ENCODE data around the gene MUC21.

MUC21 gene

DNA sequence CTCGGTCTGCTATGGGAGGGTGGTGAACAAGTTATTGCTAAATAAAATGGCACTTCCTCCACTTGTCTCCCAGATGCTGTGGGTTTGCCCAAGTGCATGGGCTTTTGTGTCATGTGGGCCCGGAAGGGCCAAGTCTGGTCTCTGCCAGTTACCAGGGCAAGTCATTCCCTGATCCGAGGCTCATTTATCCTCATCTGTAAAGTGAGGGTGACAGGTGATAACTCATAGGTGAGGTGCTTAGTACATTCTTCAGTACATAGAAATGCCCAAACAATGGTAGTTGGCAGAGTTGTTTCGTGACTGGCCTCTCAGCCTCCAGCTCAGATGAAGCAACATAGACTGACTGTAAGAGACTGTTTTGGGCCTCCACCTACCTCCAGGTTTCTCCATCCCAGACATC lies 44.8 kb upstream of the MUC21 start:
- Histone ChIP-seq H3K79me2 (ENCODE audit: low read length) (no peaks in the 10 kb centered on the region), H4K20me1 (ENCODE audit: insufficient read depth, low read length) (no peaks in the 10 kb centered on the region), H3K4me1 (ENCODE audit: low read length) (no peaks in the 10 kb centered on the region), H3K27ac (ENCODE audit: low read length) (no peak overlapping the region), H3K4me2 (ENCODE audit: low read depth, low read length) (no peak overlapping the region), H3K9me2 (replicated peaks; ENCODE audit: insufficient read depth, low read length) (no peaks in the 10 kb centered on the region), H3K27me3 (replicated peaks; ENCODE audit: insufficient read depth, low read length) (peaks cover 41% of the 10 kb centered on the region), H3K9ac (ENCODE audit: low read length) (no peak overlapping the region), H3K9me3 (replicated peaks; ENCODE audit: insufficient read depth, low read length) (no peaks in the 10 kb centered on the region), H3K36me3 (replicated peaks; ENCODE audit: insufficient read depth, low read length) (no peaks in the 10 kb centered on the region), H3F3A (ENCODE audit: insufficient read depth, low read length) (no peaks in the 10 kb centered on the region), H2AFZ (ENCODE audit: low read length) (no peak overlapping the region), H3K4me3 (ENCODE audit: low read length) (no peak overlapping the region)
- no peak for DNase-seq
- TF ChIP-seq EZH2 (optimal IDR thresholded peaks at IDR 0.05; ENCODE audit: low read depth, low read length) (no peak), EZH2phosphoT487 (IDR thresholded peaks at IDR 0.05; ENCODE audit: low read length) (no peak)
- TF ChIP-seq, protein P1, sequence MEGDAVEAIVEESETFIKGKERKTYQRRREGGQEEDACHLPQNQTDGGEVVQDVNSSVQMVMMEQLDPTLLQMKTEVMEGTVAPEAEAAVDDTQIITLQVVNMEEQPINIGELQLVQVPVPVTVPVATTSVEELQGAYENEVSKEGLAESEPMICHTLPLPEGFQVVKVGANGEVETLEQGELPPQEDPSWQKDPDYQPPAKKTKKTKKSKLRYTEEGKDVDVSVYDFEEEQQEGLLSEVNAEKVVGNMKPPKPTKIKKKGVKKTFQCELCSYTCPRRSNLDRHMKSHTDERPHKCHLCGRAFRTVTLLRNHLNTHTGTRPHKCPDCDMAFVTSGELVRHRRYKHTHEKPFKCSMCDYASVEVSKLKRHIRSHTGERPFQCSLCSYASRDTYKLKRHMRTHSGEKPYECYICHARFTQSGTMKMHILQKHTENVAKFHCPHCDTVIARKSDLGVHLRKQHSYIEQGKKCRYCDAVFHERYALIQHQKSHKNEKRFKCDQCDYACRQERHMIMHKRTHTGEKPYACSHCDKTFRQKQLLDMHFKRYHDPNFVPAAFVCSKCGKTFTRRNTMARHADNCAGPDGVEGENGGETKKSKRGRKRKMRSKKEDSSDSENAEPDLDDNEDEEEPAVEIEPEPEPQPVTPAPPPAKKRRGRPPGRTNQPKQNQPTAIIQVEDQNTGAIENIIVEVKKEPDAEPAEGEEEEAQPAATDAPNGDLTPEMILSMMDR (IDR thresholded peaks at IDR 0.05; ENCODE audit: low read length): no peak

DNA sequence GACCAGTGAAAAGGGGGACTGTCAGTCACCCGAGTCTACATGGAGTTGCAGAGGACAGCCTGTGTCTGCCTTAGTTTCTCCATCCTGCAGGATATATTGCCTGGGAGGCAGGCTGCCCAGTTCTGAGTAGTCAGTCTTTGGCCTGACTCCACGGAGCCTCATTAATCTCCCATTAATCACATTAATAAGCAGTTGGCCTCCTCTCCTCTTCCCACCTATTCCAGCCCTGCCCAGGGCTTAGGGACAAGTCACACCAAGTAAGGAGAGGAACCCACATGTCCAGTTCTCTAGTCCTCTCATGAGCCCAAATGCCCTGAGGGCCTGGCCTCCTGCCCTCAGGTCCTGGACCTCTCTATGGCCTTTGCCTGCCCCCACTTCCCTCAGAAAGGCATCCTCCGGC lies 44.0 kb upstream of the MUC21 start:
- Histone ChIP-seq H3K27me3 (replicated peaks; ENCODE audit: insufficient read depth, low read length) (peaks cover 41% of the 10 kb centered on the region), H3F3A (ENCODE audit: insufficient read depth, low read length) (no peaks in the 10 kb centered on the region), H3K36me3 (replicated peaks; ENCODE audit: insufficient read depth, low read length) (no peaks in the 10 kb centered on the region), H3K9me3 (replicated peaks; ENCODE audit: insufficient read depth, low read length) (no peaks in the 10 kb centered on the region), H2AFZ (ENCODE audit: low read length) (no peak overlapping the region), H3K9me2 (replicated peaks; ENCODE audit: insufficient read depth, low read length) (no peaks in the 10 kb centered on the region), H3K4me2 (ENCODE audit: low read depth, low read length) (no peak overlapping the region), H3K4me3 (ENCODE audit: low read length) (no peak overlapping the region), H3K27ac (ENCODE audit: low read length) (no peak overlapping the region), H3K79me2 (ENCODE audit: low read length) (no peaks in the 10 kb centered on the region), H3K9ac (ENCODE audit: low read length) (no peak overlapping the region), H4K20me1 (ENCODE audit: insufficient read depth, low read length) (no peaks in the 10 kb centered on the region), H3K4me1 (ENCODE audit: low read length) (no peaks in the 10 kb centered on the region)
- DNase-seq: no peak
- TF ChIP-seq EZH2phosphoT487 (IDR thresholded peaks at IDR 0.05; ENCODE audit: low read length) (no peak), EZH2 (optimal IDR thresholded peaks at IDR 0.05; ENCODE audit: low read depth, low read length) (no peak)
- TF ChIP-seq, protein P1 (IDR thresholded peaks at IDR 0.05; ENCODE audit: low read length): no peak

DNA sequence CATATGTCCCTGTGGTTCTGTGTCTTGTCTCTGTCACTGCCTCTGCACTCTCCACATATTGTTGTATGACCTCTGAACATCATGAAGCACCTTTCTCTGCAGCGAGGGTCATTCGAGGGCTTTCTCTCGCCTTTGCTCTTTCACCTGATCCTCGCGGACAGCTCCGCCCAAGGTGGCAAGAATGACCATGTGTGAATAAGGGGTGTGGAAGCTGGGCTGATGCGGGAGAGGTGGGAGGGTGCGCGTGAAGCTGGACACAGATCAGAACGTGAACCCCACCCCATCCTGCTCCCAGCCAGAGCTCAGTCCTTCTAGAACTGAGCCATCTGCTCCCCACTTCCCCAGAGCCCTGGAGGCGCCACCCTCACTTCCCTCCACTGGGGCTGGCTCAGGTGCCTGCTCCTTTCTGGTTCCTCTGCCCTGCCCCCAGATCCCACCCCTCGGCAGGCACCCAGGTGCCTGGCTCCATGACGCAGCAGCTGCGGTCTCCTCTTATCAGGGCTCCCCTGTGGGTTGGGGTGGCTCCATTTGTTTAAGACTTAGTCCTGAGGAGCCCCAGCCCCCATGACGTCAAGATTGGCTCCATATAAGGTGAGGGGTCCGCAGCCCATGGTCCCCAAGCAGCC lies 43.0 kb upstream of the MUC21 start, which contains the start of gene MUCL3:
Gene MUCL3 (plus strand): TSS at position 613 of the 626 bp plus-strand sequence. CDS start 27 bp downstream, outside the sequence.
- Histone ChIP-seq H3K4me3 (ENCODE audit: low read length) (no peak within 1 kb of the TSS), H3K27me3 (replicated peaks; ENCODE audit: insufficient read depth, low read length) (peaks cover 41% of the 10 kb centered on the region), H3K36me3 (replicated peaks; ENCODE audit: insufficient read depth, low read length) (no peaks in the 10 kb centered on the region), H4K20me1 (ENCODE audit: insufficient read depth, low read length) (no peaks in the 10 kb centered on the region), H3K27ac (ENCODE audit: low read length) (no peak within 1 kb of the TSS), H3K9me2 (replicated peaks; ENCODE audit: insufficient read depth, low read length) (no peaks in the 10 kb centered on the region), H3K4me1 (ENCODE audit: low read length) (no peaks in the 10 kb centered on the region), H3K9ac (ENCODE audit: low read length) (no peak within 1 kb of the TSS), H2AFZ (ENCODE audit: low read length) (no peak within 1 kb of the TSS), H3K4me2 (ENCODE audit: low read depth, low read length) (no peak within 1 kb of the TSS), H3K79me2 (ENCODE audit: low read length) (no peaks in the 10 kb centered on the region), H3K9me3 (replicated peaks; ENCODE audit: insufficient read depth, low read length) (no peaks in the 10 kb centered on the region), H3F3A (ENCODE audit: insufficient read depth, low read length) (no peaks in the 10 kb centered on the region)
- TF ChIP-seq EZH2 (optimal IDR thresholded peaks at IDR 0.05; ENCODE audit: low read depth, low read length) (no peak), EZH2phosphoT487 (IDR thresholded peaks at IDR 0.05; ENCODE audit: low read length) (no peak)
- TF ChIP-seq, protein P1 (IDR thresholded peaks at IDR 0.05; ENCODE audit: low read length): no peak
- no peak for DNase-seq

Measured in MM.1S (cell line).